Small intestine (tissue), 7 donors: ENCODE results near the gene P3H1. TPM values are rescaled to one million over a fixed set of nuclear protein-coding genes. Genes with fewer than 3 reads are reported as not detected.

ENCODE experiments used
- DNase-seq, 2 donors: peaks; one replicate each; pipeline versions ENCODE4 v3.0.0 to v3.0.0-alpha.2; 2013
- FAIRE-seq: peaks from 2 replicates; lab custom pipeline; 2012; peaks lifted over from hg19 to GRCh38; lab: Jason Lieb, UNC
- H3K27ac ChIP-seq, 3 donors: one replicate each; pipeline ENCODE4 v1.5.1; 2013; ENCODE audit warnings: low read length in 2 of 3, mild to moderate bottlenecking in 2 of 3, control low read depth in 1 of 3, inconsistent platforms in 1 of 3, low read depth in 1 of 3, moderate library complexity in 1 of 3
- H3K27me3 ChIP-seq, 3 donors: one replicate each; pipeline ENCODE4 v1.6.1; 2013; ENCODE audit warnings: low read length in 3 of 3, inconsistent platforms in 1 of 3; ENCODE audit not compliant: control insufficient read depth in 3 of 3, insufficient read depth in 3 of 3
- H3K36me3 ChIP-seq, 3 donors: one replicate each; pipeline ENCODE4 v1.6.1; 2013; ENCODE audit warnings: low read length in 3 of 3, inconsistent platforms in 1 of 3, low read depth in 1 of 3, mild to moderate bottlenecking in 1 of 3, moderate library complexity in 1 of 3; ENCODE audit not compliant: control insufficient read depth in 3 of 3, insufficient read depth in 2 of 3
- H3K4me1 ChIP-seq, 3 donors: one replicate each; pipeline ENCODE4 v1.6.1; 2013; ENCODE audit warnings: low read length in 2 of 3, inconsistent platforms in 1 of 3, low read depth in 1 of 3, mild to moderate bottlenecking in 1 of 3, moderate library complexity in 1 of 3; ENCODE audit not compliant: control insufficient read depth in 3 of 3, insufficient read depth in 2 of 3
- H3K4me3 ChIP-seq, 3 donors: one replicate each; pipeline ENCODE4 v1.5.1; 2013; ENCODE audit warnings: low read length in 3 of 3, control low read depth in 1 of 3, inconsistent platforms in 1 of 3, low read depth in 1 of 3, mild to moderate bottlenecking in 1 of 3, moderate library complexity in 1 of 3
- H3K9me3 ChIP-seq, 2 donors: one replicate each; pipeline ENCODE4 v1.6.1; 2013; ENCODE audit warnings: low read depth in 1 of 2, low read length in 1 of 2; ENCODE audit not compliant: control insufficient read depth in 2 of 2, insufficient read depth in 1 of 2
- WGBS, 3 donors: extraction: QIAGEN DNeasy Blood & Tissue Kit; methylation state at CpG; one replicate each; pipeline ENCODE4 v1.1.7; 2013; 5-methylcytosine and 5-hydroxymethylcytosine counted together
- polyA plus RNA-seq, 4 donors: library from polyadenylated mRNA; stranded (reverse) in 3 of 4; unstranded in 1 of 4; fragments of 200-250 nt in 3 of 4; fragments of 120-200 nt in 1 of 4; gene quantifications; one replicate each; pipeline versions ENCODE4 v1.2.1 to v1.2.3, GENCODE V29; 2013
- donor health status: healthy with polysubstance abuse.
- donor health status: control.
- donor health status: control.
- donor health status: Bipolar disorder and iron deficiency.
- donor health status: healthy.

The P3H1 gene
- polyA plus RNA-seq, 4 donors: 4.3 to 18.2 (median 11.4) TPM

DNA sequence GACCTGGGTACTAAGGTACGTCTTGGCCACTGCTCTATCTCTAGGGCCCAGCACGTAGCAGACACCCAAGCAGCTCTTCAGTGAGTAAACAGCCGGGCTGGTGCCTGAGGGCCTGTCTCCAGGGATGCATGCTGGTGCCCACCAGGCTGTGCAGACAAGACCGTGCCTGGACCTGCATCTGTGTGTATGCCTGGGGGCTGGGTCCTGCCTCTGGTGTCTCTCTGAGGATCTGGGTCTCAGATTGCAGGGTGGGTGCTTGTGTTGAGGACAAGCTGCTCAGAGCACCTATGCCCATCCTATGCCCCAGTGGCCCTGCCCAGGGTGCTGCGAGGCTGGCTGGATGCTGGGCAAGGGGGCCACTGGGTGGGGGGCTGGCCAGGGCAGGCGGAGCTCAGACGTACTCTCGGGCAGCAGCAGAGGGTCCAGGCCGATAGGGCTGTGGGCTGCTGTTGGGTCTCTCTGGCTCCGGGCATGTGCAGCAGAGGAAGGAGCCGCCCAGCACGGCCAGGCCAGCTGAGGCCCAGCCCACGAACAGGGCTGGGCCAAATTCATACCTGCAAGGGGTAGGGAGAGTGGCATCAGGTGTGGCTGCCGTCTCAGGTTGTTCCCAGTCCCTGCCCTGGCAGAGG is 31.2 kb downstream of the P3H1 start:
- peaks cover 0 to 26% (median 2%) of the 10 kb centered on the region in 3 donors for H3K4me1 ChIP-seq
- H3K27ac ChIP-seq: no peak overlapping the region
- FAIRE-seq (no peak), DNase-seq (peak in 1 of 2 donors; percentile 49)
- no peaks in the 10 kb centered on the region for H3K36me3 ChIP-seq
- 65 to 78% (median 66%) methylated on average over 13 to 14 of the region's 14 CpGs for WGBS, 3 donors
- no peaks in the 10 kb centered on the region for H3K9me3 ChIP-seq
- no peak overlapping the region for H3K4me3 ChIP-seq
- no peaks in the 10 kb centered on the region for H3K27me3 ChIP-seq

DNA sequence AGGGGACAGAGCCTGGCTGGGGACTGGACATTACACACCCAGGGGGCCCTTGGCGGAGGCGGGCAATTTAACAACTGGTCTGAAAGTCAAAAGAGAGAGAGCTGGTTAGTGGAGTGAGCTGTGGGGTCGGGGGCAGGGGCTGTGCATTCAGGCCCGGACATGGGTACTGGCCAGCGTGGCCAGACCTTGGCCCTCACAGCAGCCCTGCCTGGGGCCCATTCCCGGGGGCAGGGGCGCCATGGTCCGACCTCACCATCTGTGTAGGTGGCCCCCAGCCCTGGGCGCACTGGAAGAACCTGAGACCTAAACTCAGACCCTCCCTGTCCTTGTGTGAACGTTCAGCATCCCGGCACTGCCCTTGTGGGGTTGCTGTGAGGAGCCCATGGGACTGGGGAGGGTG is 31.8 kb downstream of the P3H1 start:
- no peaks in the 10 kb centered on the region for H3K9me3 ChIP-seq
- DNase-seq (no peak), FAIRE-seq (no peak)
- H3K4me1 ChIP-seq: peaks cover 0 to 21% (median 2%) of the 10 kb centered on the region in 3 donors
- H3K36me3 ChIP-seq: no peaks in the 10 kb centered on the region
- H3K27me3 ChIP-seq: no peaks in the 10 kb centered on the region
- no peak overlapping the region for H3K4me3 ChIP-seq
- H3K27ac ChIP-seq: no peak overlapping the region
- 86 to 91% (median 90%) methylated on average over 10 to 11 of the region's 11 CpGs for WGBS, 3 donors

DNA sequence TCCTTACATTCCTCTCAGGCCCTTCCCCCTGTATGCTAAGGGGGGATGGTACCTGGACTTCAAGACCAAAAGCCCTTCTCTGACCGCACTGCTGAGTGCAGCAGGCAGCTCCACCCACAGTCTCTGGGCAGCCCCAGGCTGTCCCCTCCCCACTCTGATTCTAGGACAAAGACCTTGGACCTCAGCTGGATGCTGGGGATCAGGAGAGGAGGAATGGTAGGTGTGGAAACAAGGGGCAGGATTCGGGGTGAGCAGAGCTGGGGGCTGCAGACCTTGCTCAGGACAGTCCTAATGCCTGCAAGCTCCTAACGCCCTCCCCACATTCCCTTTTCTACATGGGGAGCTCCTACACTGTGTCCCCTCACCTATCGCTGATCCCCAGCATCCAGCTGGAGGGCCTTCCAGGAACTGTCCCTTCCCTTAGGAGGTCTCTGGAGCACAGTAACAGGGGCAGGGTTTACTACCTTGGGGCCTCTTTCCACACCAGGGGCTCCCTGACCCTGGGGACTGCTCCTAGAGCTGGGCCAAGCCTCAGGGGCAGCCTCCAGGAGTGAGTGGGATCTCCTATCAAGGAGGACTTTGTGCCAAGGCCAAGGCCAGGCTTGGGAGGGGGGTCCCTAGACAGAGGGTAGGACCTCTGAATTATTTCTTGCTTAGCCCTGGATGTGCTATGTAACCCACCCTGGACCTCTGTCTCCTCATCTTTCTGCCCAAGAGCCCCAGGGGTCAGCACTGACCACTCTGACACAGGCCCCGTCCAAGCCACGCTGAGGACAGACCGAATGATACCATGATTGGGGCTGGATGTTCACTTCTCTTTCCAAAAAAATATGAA is 32.4 kb downstream of the P3H1 start:
- no peak overlapping the region for H3K4me3 ChIP-seq
- H3K4me1 ChIP-seq: peaks cover 0 to 16% (median 2%) of the 10 kb centered on the region in 3 donors
- 79 to 85% (median 83%) methylated on average over 7 of the region's 7 CpGs for WGBS, 3 donors
- no peaks in the 10 kb centered on the region for H3K27me3 ChIP-seq
- peak in 1 of 2 donors; percentile 62 for DNase-seq
- H3K27ac ChIP-seq: no peak overlapping the region
- FAIRE-seq: no peak
- H3K9me3 ChIP-seq: no peaks in the 10 kb centered on the region
- H3K36me3 ChIP-seq: no peaks in the 10 kb centered on the region

DNA sequence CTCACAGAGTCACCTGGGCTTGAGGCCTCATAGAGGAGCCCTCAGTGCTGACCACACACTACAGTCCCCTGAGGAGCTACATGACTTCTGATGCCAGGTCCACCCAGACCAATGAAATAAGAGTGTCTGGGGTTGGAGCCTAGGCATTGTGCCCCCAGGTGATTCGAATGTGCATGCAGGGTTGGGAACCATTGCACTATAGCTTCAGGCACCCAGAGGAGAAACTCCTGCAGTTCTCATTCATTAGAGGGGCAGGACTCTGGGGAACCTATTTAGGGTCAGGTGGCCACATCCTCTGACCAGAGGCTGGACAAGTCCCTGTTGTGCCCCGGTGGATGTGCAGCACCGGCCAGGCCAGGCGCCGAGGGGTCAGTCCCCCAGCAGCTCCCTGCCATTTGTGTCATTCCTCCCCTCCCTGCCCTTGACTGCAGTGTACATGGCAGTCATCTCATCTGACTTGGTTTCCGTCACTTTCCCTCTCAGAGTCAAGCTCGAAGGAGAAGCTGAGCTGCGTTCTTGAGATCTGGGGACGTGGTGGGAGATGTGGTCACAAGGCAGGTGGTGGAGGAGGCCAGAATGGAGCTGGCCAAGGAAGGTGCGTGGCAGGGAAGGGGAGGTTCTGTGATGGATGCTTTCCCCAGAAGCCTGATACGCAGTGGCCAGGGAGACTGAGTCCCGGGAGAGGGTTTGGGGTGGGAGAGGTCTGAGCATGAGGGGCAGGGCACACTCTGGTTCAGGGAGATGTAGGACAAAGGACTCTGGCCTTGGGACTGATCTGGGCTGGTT is 33.2 kb downstream of the P3H1 start:
- Histone ChIP-seq H3K27ac (no peak overlapping the region), H3K4me3 (no peak overlapping the region), H3K27me3 (no peaks in the 10 kb centered on the region), H3K36me3 (no peaks in the 10 kb centered on the region), H3K4me1 (peaks cover 0 to 16% (median 2%) of the 10 kb centered on the region in 3 donors), H3K9me3 (no peaks in the 10 kb centered on the region)
- FAIRE-seq: no peak
- no peak for DNase-seq
- WGBS, 3 donors: 82 to 88% (median 87%) methylated on average over 12 of the region's 12 CpGs

DNA sequence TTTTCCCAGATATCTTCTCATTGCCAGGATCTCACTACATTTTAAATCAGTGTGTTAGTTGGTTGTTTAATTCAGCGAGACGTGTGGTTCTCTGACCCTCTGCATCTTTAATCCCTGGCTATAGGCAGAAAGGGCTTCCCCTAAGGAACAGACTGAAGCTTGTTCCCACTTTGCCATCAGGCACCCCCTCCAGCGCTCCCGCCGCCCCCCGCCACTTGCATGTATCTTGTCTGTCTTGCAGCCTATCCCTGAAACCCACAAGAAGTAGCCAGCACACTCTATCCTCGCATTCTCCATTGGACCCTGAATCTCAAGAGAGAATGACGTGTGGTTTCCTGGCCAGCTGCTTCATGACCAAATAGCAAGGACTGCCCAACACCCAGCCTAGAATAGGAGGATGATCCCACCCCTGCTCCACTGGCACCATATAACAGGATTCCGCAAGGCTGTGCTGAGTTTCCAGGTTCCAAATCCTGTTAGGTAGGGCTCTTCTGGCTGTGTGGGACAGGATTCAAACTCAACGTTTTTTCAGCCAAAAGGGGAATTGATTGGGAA is 34.6 kb downstream of the P3H1 start:
- Histone ChIP-seq H3K36me3 (no peaks in the 10 kb centered on the region), H3K9me3 (no peaks in the 10 kb centered on the region), H3K27ac (no peak overlapping the region), H3K4me3 (no peak overlapping the region), H3K27me3 (no peaks in the 10 kb centered on the region), H3K4me1 (peaks cover 0 to 16% (median 2%) of the 10 kb centered on the region in 3 donors)
- no peak for DNase-seq
- FAIRE-seq: no peak
- 76 to 81% (median 80%) methylated on average over 10 of the region's 10 CpGs for WGBS, 3 donors

DNA sequence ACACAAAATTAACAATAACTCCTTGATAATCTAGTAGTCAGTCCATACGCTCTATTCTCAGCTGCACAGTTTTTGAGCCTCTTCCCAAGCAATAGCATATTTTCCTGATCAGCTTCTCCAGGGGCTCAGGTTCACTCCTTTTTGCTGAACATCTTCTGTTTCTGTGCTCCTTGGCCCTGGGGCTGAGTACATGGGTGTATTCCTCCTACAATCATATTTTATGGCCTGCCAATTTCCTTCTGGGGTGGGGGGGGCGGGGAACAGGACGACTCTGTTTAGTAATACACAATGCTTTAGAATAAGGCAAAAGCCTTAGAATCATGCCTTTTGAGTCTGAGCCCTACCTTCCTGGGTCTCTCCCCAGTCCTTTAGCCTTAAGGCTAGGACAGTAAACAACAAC is 35.2 kb downstream of the P3H1 start:
- Histone ChIP-seq H3K4me1 (peaks cover 0 to 16% (median 2%) of the 10 kb centered on the region in 3 donors), H3K36me3 (no peaks in the 10 kb centered on the region), H3K4me3 (no peak overlapping the region), H3K27me3 (no peaks in the 10 kb centered on the region), H3K27ac (no peak overlapping the region), H3K9me3 (no peaks in the 10 kb centered on the region)
- DNase-seq: peak; percentile 49 to 60
- no peak for FAIRE-seq
- WGBS, 3 donors: 18 to 56% (median 38%) methylated on average over 3 of the region's 3 CpGs

DNA sequence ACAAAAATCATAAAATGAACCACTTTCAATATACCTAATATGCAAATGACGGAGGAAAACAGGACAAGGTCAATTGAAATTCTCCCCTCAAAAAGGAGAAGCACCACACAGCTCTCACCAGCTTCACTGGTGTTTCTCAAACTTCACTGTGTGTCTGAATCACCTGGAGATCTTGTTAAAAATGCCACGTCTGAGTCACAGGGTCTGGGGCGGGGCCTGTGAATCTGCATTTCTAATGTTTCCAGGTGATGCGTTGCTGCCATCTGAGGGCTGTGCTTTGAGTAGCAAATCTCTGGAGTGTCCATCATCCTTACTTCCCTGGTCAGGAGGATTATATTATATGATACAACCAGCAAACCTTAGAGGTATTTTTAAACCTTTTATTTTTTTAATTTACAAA is 35.8 kb downstream of the P3H1 start:
- Histone ChIP-seq H3K4me1 (peaks cover 0 to 16% (median 2%) of the 10 kb centered on the region in 3 donors), H3K4me3 (no peak overlapping the region), H3K9me3 (no peaks in the 10 kb centered on the region), H3K36me3 (no peaks in the 10 kb centered on the region), H3K27ac (no peak overlapping the region), H3K27me3 (no peaks in the 10 kb centered on the region)
- peak; percentile 28 to 46 for DNase-seq
- 57 to 62% (median 58%) methylated on average over 4 of the region's 4 CpGs for WGBS, 3 donors
- no peak for FAIRE-seq

DNA sequence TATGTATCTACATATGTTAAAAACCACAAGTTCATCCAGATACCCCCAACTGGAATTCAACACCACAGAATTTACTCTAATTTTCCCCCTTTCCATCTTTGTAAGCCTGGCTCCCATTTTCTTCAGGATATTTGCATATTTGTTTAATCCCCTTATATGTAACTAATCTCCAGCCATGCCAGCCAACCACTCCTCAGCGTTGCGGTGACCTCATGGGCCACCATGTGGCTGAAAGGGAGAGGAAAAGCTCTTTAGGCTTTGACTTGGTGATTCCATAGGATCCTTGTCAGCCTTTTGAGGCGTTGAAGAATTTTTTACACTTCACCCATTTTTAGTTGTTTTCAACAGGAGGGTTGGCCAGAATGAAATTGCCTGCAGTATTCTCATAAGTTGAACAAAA is 36.8 kb downstream of the P3H1 start:
- no peaks in the 10 kb centered on the region for H3K36me3 ChIP-seq
- 83 to 92% (median 88%) methylated on average over 3 of the region's 3 CpGs for WGBS, 3 donors
- H3K27ac ChIP-seq: no peak overlapping the region
- peaks cover 0 to 15% (median 2%) of the 10 kb centered on the region in 3 donors for H3K4me1 ChIP-seq
- H3K27me3 ChIP-seq: no peaks in the 10 kb centered on the region
- DNase-seq (no peak), FAIRE-seq (no peak)
- H3K9me3 ChIP-seq: no peaks in the 10 kb centered on the region
- H3K4me3 ChIP-seq: no peak overlapping the region
